ENCODE results near the gene DNAI2. TPM values are rescaled to one million over a fixed set of nuclear protein-coding genes. Genes with fewer than 3 reads are reported as not detected.

DNAI2 gene
- total RNA-seq, 1 donor from 2014 or later: 0.18 TPM

- Mint-ChIP-seq H3K27me3 (ENCODE audit: insufficient read depth) (peaks cover 32% of the 10 kb centered on the region), H3K9me3 (no peaks in the 10 kb centered on the region), H3K4me1 (ENCODE audit: low read depth) (peaks cover 4% of the 10 kb centered on the region), H3K36me3 (ENCODE audit: low read depth) (no peaks in the 10 kb centered on the region), H3K27ac (no peak overlapping the region), H3K4me3 (no peak overlapping the region)
- no peak for DNase-seq (ENCODE audit: low spot score)
- intact Hi-C loops (cut with micrococcal nuclease): no loop called here
These were observed 84.7 kb downstream of the DNAI2 start for GRCh38 chr17:74358697-74359096.

GRCh38 chr17:74359916-74360315, 85.9 kb downstream of the DNAI2 start:
- Mint-ChIP-seq H3K27me3 (ENCODE audit: insufficient read depth) (peaks cover 23% of the 10 kb centered on the region), H3K4me3 (no peak overlapping the region), H3K36me3 (ENCODE audit: low read depth) (no peaks in the 10 kb centered on the region), H3K27ac (no peak overlapping the region), H3K9me3 (no peaks in the 10 kb centered on the region), H3K4me1 (ENCODE audit: low read depth) (peaks cover 4% of the 10 kb centered on the region)
- DNase-seq (ENCODE audit: low spot score): no peak
- intact Hi-C loops (cut with micrococcal nuclease): no loop called here

- no peak overlapping the region for H3K27ac Mint-ChIP-seq
- no peak overlapping the region for H3K4me3 Mint-ChIP-seq
- no peak for DNase-seq (ENCODE audit: low spot score)
- no peaks in the 10 kb centered on the region for H3K36me3 Mint-ChIP-seq (ENCODE audit: low read depth)
- peaks cover 4% of the 10 kb centered on the region for H3K4me1 Mint-ChIP-seq (ENCODE audit: low read depth)
- H3K9me3 Mint-ChIP-seq: no peaks in the 10 kb centered on the region
- peaks cover 20% of the 10 kb centered on the region for H3K27me3 Mint-ChIP-seq (ENCODE audit: insufficient read depth)
- intact Hi-C loops (cut with micrococcal nuclease): loop anchor here (1.0 kb wide), 1 partner anchor 151 kb away; no protein-coding TSS in a partner anchor
These were observed 86.8 kb downstream of the DNAI2 start for GRCh38 chr17:74360899-74361229.

GRCh38 chr17:74361230-74362068, 87.4 kb downstream of the DNAI2 start, which contains the start of gene BTBD17:
Gene BTBD17, minus strand, starts transcription at chr17:74361868. Its CDS starts 49 bp downstream, at chr17:74361819.
- Mint-ChIP-seq H3K4me3 (no peak within 1 kb of the TSS), H3K36me3 (ENCODE audit: low read depth) (no peaks in the 10 kb centered on the region), H3K4me1 (ENCODE audit: low read depth) (peaks cover 4% of the 10 kb centered on the region), H3K9me3 (no peaks in the 10 kb centered on the region), H3K27ac (no peak within 1 kb of the TSS), H3K27me3 (ENCODE audit: insufficient read depth) (peaks cover 19% of the 10 kb centered on the region)
- DNase-seq (ENCODE audit: low spot score): no peak
- intact Hi-C loops (cut with micrococcal nuclease): loop anchor here (1.0 kb wide), 1 partner anchor 151 kb away; no protein-coding TSS in a partner anchor

GRCh38 chr17:74362069-74362405, 88.0 kb downstream of the DNAI2 start:
- H3K4me1 Mint-ChIP-seq (ENCODE audit: low read depth): peaks cover 4% of the 10 kb centered on the region
- DNase-seq (ENCODE audit: low spot score): no peak
- H3K36me3 Mint-ChIP-seq (ENCODE audit: low read depth): no peaks in the 10 kb centered on the region
- H3K27me3 Mint-ChIP-seq (ENCODE audit: insufficient read depth): peaks cover 19% of the 10 kb centered on the region
- intact Hi-C loops (cut with micrococcal nuclease): no loop called here
- H3K27ac Mint-ChIP-seq: no peak overlapping the region
- no peak overlapping the region for H3K4me3 Mint-ChIP-seq
- H3K9me3 Mint-ChIP-seq: no peaks in the 10 kb centered on the region

GRCh38 chr17:74362810-74363498, 88.9 kb downstream of the DNAI2 start:
- intact Hi-C loops (cut with micrococcal nuclease): no loop called here
- no peaks in the 10 kb centered on the region for H3K9me3 Mint-ChIP-seq
- H3K36me3 Mint-ChIP-seq (ENCODE audit: low read depth): no peaks in the 10 kb centered on the region
- H3K27me3 Mint-ChIP-seq (ENCODE audit: insufficient read depth): peaks cover 17% of the 10 kb centered on the region
- no peak overlapping the region for H3K4me3 Mint-ChIP-seq
- no peak for DNase-seq (ENCODE audit: low spot score)
- H3K4me1 Mint-ChIP-seq (ENCODE audit: low read depth): peaks cover 1% of the 10 kb centered on the region
- H3K27ac Mint-ChIP-seq: no peak overlapping the region

Other genes with a start within 250 kb of the DNAI2 start
- 1,123 and 1,161 TPM in 2 replicates for gene RPL38, start 70.6 kb upstream of the DNAI2 start, total RNA-seq
- gene TTYH2, start 60.7 kb upstream of the DNAI2 start, total RNA-seq: 5.7 and 6.8 TPM in 2 replicates
- 0.10 and 0.13 TPM in 2 replicates for gene KIF19, start 52.0 kb downstream of the DNAI2 start, total RNA-seq
- gene BTBD17, start 87.6 kb downstream of the DNAI2 start, total RNA-seq: not detected in 2 replicates
- not detected in 2 replicates for gene GPR142, start 93.3 kb downstream of the DNAI2 start, total RNA-seq
- 0.86 TPM in 1 of 2 replicates, not detected in the other for gene GPRC5C, start 157.9 kb downstream of the DNAI2 start, total RNA-seq
- 9.8 and 10.4 TPM in 2 replicates for gene CD300A, start 192.4 kb downstream of the DNAI2 start, total RNA-seq